ENCODE data around the gene WWTR1.

The WWTR1 gene

DNA sequence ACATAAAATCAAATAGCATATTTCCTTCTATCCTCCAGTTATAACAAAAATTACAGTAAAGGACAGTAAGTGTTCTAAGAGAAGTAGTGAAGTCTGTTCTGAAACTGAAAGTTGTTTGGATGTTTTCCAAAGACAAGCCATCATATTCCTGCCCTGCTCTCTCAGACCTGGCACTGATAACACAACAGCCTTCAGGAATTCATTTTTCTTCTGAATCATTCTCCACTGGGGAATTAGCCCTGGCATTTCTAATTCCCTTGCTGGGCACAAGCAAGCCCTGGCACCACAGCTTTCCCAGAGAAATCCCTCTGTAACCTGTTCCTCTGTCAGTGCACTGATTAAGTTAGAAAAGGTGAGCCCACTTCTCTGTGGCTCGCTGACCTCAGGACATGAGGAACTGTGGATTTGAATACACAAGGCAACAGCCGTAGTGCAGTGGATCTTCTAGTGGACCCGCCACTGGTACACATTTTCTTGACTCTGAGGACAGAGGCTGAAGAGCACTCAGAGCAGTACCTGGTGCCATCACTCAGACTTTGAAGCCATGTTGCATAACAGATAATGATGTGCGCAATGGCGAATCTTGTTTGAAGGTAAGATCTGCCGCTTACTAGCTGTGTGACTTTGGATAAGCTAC, 61.6 kb downstream of the WWTR1 start:
- in situ Hi-C loops (cut with MboI; ENCODE audit: low sequenced_read_pairs) = no loop called here

- in situ Hi-C loops (cut with MboI; ENCODE audit: low sequenced_read_pairs) = no loop called here
Measured at GRCh38 chr3:149593418-149594160, 64.2 kb downstream of the WWTR1 start.

DNA sequence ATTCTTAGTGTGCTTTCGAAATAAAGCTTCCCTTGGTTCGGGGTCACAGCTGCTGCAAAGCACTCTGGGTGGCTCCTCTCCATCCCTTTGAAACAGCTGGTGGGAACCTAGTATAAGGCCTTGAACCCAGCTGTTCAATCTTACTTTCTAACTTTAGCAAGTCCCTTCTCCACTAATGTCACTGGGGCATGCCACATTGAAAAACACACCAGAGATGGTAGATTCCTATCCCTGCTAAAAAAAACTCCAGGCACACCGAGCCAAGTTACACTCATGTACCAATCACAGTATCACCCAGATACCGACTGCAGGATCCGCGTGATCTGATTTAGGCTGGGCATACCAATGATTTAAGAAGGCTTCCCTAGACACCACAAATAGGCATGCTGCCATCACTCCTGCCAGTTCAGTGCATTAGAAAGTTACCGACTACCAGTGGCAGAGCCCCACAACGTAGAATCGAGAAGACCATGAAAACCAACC, 65.0 kb downstream of the WWTR1 start:
- in situ Hi-C loops (cut with MboI; ENCODE audit: low sequenced_read_pairs) = no loop called here

- in situ Hi-C loops (cut with MboI; ENCODE audit: low sequenced_read_pairs) = no loop called here
Measured at GRCh38 chr3:149590691-149591441, 67.0 kb downstream of the WWTR1 start.

DNA sequence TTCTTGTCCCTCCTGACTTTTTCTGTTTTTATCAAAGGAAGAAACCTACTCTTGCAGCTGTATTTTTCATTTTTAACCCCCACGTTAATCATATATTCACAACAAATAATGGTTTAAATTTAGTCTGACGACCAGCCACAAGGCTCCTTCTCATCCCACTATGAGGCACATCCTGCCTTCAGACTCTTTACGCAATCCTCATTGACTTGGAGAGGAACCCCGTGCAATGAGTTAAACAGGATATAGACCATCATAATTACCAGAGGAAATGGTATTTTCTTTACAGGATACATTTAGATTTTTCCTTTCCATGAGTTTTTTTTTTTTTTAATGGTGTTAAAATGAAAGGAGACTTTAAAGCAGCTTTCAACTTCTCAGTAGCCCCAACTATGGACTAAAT, 68.5 kb downstream of the WWTR1 start:
- in situ Hi-C loops (cut with MboI; ENCODE audit: low sequenced_read_pairs) = no loop called here

- in situ Hi-C loops (cut with MboI; ENCODE audit: low sequenced_read_pairs) = no loop called here
Measured at GRCh38 chr3:149588909-149589308, 68.9 kb downstream of the WWTR1 start.

DNA sequence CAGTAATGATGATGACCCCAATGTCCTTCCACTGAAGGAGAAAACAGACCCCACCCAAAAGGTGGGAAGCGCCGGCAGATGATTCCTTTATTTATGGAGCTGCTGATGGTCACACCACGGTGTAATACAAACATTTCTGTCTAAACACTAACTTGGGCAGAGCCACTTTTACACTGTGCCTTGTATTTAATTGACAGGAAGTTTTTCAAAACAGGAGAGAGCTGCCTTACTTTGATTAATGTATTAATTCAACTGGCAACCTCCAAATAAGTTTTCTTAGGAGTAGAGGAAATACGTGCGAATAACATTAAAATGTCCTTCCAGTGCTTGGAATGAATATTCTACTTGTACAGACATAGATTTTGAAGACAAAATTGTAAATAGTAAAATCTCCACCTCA, 70.4 kb downstream of the WWTR1 start:
- in situ Hi-C loops (cut with MboI; ENCODE audit: low sequenced_read_pairs) = no loop called here

DNA sequence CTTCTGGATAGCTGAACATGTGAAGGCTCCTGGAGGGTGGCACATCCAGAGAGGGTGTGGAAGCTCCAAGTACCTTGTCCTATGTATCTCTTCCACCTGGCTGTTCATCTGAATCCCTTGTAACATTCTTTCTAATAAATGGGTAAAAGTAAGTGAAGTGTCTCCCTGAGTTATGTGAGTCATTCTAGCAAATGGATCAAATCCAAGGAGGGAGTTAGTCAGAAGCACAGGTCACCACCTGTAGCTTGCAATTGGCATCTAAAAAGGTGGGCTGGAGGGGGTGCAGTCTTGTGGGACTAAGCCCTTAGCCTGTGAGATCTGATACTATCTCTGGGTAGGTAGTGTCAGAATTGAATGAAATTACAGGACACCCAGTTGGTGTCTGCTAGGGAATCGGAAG, 71.0 kb downstream of the WWTR1 start:
- in situ Hi-C loops (cut with MboI; ENCODE audit: low sequenced_read_pairs) = no loop called here

DNA sequence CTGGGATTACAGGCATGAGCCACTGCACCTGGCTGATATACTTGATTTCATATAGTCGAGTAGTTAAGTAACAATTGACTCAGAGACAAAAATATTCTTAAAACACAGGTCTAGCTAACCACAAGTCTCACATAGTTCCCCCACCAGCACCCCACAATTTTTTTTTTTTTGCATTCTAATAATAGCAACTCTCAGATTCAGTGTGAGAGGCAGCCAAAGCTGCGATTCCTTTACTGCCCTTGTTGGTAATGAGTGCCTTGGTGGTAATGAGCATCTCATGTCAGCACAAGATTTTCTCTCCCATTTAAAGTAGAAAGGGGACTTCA, 72.5 kb downstream of the WWTR1 start:
- in situ Hi-C loops (cut with MboI; ENCODE audit: low sequenced_read_pairs) = no loop called here

DNA sequence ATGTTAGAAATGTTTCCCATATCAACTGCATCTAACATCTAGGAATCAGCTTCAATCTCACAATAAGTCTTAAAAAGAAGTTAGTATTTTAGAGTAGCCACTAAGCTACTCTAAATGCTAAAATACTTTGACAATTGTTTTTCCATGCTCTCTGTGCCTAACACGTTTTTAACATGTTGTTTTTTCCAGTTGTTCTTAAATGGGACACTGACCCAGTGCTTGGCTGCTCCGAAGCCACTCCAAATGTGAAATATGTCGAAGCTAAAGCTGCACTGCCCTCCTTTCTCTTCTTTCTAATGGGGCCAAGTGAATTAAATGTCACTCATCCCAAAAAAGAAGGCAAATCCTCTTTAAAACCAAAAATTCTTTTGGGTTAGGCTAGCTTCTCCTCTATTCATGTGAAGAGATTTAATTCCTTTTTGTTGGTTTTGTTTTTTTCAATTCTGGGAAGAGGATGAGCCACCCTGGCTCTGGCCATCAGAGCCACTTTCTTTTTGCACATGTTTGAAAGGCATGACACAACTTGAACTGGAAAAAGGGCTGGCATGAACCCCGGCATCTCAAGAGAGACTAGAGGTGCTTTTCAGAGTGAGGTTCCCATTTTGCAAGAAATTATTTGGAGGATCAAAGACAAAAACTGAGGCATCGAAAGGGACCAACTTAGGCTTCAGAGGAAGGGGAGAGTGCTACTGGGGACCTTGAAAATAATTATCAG, 73.7 kb downstream of the WWTR1 start:
- in situ Hi-C loops (cut with MboI; ENCODE audit: low sequenced_read_pairs) = no loop called here

DNA sequence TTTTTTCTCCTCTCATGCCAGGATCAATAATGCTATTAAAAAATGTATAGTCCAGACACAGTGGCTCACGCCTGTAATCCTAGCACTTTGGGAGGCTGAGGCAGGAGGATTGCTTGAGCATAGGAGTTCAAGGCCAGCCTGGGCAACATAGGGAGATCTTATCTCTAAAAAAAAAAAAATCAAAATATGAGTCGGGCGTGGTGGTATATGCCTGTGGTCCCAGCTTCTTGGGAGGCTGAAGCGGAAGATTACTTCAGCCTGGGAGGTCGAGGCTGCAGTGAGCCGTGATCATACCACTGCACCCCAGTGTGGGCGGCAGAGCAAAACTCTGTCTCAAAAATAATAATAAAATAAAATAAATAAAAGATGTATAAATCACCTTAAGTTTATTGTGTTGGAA, 75.4 kb downstream of the WWTR1 start:
- in situ Hi-C loops (cut with MboI; ENCODE audit: low sequenced_read_pairs) = no loop called here

DNA sequence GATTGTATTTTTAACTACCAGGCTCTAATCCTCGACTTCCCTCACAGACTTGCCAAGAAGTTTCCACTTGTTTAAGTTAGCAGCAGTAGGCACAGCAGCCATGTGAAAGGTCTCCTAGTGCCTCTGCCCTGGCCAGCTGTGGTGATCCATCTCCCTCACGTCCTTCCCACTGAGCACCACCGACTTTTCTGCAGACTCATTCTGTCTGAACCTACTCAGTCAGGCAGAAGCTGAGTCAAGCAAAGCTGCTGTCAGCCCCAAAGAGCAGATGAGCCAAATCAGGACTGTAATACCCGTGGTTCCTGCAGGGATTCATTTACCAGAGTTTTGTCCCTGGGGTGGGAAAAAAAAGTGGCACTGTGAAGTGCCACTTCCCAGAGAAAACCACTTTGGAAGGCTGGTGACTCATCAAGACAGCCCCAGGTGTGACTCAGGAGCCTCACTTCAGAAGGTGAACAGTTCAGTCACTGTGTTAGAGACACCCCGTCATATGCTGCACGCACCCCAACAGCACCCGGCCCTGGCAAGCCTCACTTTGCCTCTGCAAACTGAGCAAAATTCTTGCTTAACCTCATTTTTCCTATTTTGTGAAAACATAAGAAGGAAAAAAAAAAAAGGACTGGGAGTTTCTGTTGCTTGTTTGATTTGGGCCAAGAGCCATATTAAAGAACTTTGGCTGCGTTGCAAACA, 76.0 kb downstream of the WWTR1 start:
- in situ Hi-C loops (cut with MboI; ENCODE audit: low sequenced_read_pairs) = no loop called here

- in situ Hi-C loops (cut with MboI; ENCODE audit: low sequenced_read_pairs) = no loop called here
Measured at GRCh38 chr3:149581248-149581647, 76.6 kb downstream of the WWTR1 start.

GRCh38 chr3:149579838-149580542, 77.8 kb downstream of the WWTR1 start:
- in situ Hi-C loops (cut with MboI; ENCODE audit: low sequenced_read_pairs) = no loop called here

- in situ Hi-C loops (cut with MboI; ENCODE audit: low sequenced_read_pairs) = no loop called here
Measured at GRCh38 chr3:149579161-149579560, 78.7 kb downstream of the WWTR1 start.

DNA sequence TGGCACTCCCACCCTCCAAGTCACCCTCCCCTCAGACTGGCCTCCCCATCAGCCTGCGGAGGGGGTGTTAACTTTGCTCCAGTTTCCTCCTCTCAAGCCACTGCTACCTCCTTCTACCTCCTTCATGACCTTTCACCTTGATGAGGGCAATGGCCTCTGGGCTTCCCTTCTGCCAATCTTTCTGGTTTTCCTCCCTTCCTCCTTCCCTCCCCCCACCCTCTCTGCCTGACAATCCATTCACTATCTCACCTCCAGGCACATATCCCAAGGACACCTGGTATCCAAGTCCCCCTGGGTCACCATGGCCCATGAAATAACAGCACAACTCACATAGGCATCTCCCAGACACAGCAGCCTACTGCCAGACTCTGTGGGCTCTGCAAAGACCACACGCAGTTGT, 80.0 kb downstream of the WWTR1 start:
- in situ Hi-C loops (cut with MboI; ENCODE audit: low sequenced_read_pairs) = no loop called here

DNA sequence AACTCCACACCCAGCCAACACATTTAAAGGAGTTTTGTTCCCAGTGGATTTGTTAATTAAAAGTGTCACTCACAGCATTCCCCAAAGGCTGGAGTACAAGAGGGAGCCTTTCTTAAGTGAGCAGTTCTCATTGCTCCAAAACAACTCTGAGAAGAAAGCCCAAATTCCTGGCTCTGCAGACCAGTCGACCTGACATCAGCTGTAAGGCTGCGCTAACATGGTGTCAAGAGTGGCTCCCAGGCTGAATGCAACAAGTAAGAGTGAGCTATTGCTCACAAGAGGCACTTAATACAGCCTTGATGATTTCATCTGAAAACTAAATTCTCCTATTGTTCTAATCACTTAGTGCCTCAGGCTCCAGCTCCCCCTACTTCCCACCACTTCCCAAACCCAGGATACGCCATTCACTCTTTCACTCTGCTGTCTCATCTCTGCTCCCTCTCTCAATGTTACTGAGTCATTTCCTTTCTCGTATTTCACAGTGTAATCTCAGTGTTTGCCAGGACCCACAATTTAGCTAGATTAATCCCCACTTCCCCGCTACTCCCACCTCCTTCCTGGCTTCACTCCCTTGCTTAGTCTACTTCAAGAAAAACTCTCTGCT, 81.8 kb downstream of the WWTR1 start:
- in situ Hi-C loops (cut with MboI; ENCODE audit: low sequenced_read_pairs) = no loop called here

DNA sequence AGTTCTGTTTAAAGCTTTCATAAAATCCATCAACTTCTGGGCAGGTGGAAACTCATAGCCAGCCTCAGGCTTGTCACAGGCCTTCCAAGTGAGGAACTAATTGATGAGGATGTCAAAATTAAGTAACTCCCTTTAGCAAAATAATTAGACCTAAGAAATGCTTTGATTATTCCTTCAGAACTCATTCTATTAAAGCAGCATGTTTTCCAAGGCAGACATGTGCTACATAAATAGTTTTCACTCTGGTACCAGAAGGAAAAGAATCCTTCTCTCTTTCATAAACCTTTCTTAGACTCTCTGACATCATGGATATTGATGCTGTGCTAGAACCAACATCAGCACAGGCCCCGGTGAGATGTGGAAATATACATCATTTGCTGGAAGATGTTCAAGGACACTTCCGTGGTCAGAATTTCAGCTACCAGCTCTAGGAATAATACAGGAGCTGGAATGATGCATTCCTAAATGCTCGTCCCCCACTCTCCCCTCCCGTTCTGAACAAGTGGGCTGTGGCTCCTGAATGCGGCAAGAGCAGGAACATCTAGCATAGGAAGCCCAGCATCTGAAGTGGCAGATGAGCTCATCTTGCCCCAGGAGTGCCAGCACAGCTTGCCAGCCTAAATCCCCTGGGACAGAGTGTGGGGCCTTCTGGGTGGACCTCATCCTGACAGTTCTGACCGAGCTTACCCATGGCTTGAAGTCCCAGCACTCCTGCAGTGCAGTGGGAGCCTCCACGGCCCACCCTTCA, 82.4 kb downstream of the WWTR1 start:
- in situ Hi-C loops (cut with MboI; ENCODE audit: low sequenced_read_pairs) = no loop called here

DNA sequence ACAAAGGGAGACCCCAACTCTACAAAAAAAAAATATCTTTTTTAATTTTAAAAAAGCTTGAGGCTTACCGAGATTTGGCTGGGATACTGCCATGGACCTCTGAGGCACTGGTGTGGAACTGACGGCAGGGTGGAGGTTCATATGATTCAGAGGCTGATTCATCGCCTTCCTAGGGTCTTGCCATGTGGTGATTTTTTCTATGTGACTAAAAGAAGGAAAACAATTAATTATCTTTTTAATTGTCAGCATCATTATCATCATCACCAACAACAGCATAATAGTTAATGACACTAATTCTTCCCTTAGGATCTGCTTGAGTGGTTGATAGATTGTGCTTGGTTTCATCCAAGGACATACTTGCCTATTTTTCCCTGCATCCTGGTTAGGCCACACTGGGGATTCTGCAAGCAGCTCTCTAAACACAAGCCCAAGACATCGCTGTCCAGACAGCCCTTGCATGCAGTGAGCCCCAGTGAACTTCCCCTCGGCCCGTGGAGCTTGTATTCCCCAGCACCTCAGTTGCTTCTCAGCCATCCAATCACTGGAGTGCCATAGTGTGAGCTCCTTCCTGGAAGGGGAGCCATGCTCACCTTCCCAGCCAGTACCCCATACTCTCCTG, 84.9 kb downstream of the WWTR1 start:
- in situ Hi-C loops (cut with MboI; ENCODE audit: low sequenced_read_pairs) = no loop called here

Data from HL-60/S4 treated with phorbol 12-myristate 13-acetate at 8.2 ng/mL for 4 days and 3 days (cell line).